Left renal cortex interstitium (tissue), 4 donors: Measurements from ENCODE around the gene RNF208. TPM values are rescaled to one million over a fixed set of nuclear protein-coding genes. Genes with fewer than 3 reads are reported as not detected.
"Not testable (repeated sequence)": the region's sequence is repeated elsewhere in the genome, so short reads cannot be mapped to it uniquely, and the experiment has no call there.

ENCODE experiments used
- DNase-seq, 4 donors: peaks; one replicate each; pipeline ENCODE4 v3.0.0-alpha.2; 2013; ENCODE audit warnings: low read depth in 4 of 4, low spot score in 2 of 4, missing footprints in 1 of 4
- polyA plus RNA-seq, 4 donors: library from polyadenylated mRNA; unstranded; fragments of 120-200 nt; gene quantifications; one replicate each; pipeline ENCODE4 v1.2.1, GENCODE V29; 2013; ENCODE audit not compliant: insufficient read length in 4 of 4

The RNF208 gene
- polyA plus RNA-seq, 4 donors, result 5.4 to 15.1 (median 13.1) TPM

- no peak for DNase-seq
Measured at GRCh38 chr9:137253717-137254623, 31.9 kb upstream of the RNF208 start.

- DNase-seq, result no peak
Measured at GRCh38 chr9:137252555-137253506, 30.8 kb upstream of the RNF208 start.

DNA sequence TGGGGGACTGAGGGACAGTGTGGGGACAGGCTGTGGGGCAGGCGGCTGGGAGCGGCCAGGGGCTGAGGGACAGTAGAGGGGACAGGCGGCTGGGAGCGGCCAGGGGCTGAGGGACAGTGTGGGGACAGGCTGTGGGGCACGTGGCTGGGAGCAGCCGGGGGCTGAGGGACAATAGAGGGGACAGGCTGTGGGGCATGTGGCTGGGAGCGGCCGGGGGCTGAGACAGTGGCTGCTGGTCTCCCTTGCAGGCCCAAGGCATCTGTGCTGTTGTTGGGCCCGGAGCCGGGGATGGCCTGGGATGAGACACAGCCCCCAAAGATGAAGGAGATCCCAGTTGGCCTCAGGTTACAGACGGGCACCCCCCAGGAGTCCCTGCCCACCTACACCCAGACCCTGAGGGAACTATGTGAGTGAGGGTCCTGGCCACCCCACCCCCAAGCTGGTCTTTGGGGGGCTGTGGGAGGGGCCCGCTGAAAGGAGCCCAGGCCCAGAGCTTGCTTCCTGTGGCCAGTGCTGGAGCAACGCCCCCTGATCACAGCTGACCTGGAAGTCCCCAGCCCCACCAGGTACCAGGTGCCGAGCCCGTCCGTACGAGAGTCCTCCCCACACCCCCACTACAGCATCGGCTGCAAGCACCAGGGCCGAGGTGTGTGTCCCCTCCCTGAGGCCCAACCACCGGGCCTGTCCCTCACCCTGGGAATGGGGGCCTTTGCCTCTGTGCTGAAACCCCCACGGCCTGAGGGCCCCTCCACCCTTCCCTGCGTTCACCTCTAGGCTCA, 29.6 kb upstream of the RNF208 start:
- DNase-seq, result no peak

- no peak for DNase-seq
Measured at GRCh38 chr9:137251194-137251461, 29.1 kb upstream of the RNF208 start, which contains the start of gene STPG3. Gene STPG3 (plus strand): TSS chr9:137251286. CDS start chr9:137251287, 1 bp downstream.

DNA sequence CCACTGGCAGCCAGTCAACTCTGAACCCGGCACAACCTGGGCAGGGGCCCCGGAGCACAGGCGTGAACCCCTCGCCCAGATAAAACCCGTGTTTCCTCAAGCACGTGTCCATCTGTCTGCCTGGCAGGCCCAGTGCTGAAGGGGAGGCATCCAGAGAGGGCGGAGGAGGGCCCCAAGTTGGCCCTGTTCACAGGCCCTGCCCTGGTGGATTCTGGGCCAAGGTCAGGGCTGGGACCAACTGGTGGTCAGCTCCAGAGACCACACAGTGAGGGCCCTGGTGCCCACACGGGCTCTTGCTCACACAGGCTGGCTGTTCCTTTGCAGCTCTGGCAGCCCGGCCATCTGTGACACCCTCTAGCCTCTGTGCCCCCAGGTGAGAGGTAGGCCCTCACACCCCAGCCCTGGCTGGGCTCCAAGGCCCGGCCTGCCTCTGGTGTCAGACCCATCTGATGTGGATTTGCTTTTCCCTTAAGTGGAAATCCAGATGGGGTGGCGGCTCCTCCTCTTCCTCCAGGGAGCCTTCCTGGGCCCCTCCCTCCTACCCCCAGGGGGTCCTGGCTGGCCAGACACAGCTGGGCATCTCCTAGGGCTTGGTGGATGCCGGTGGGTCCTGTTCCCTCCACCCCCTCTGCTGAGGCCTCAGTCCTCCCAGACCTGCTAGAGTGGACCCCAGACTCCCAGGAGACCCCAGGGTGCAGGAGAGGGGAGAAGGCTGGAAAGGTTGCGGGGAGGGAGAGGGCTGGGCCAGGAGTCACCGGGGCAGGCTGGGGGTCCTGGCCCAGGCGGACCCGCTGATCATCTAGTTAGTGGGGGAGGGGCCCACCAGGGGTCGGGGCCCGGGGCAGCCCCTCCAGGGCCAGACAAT, 28.5 kb upstream of the RNF208 start:
- no peak for DNase-seq

DNA sequence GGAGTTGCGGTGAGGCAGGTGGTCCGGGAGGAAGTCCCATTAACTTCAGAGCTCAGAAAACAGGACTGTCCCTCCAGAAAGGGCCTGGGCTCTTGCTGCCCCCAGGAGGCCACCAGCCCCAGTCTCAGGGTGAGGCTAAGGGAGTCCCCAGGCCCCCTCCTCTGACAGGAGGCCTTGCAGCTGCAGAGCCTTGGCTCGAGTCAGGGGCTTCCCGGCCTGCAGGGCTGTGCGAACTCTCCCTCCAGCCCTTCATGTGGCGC, 25.8 kb upstream of the RNF208 start:
- DNase-seq, result no peak

DNA sequence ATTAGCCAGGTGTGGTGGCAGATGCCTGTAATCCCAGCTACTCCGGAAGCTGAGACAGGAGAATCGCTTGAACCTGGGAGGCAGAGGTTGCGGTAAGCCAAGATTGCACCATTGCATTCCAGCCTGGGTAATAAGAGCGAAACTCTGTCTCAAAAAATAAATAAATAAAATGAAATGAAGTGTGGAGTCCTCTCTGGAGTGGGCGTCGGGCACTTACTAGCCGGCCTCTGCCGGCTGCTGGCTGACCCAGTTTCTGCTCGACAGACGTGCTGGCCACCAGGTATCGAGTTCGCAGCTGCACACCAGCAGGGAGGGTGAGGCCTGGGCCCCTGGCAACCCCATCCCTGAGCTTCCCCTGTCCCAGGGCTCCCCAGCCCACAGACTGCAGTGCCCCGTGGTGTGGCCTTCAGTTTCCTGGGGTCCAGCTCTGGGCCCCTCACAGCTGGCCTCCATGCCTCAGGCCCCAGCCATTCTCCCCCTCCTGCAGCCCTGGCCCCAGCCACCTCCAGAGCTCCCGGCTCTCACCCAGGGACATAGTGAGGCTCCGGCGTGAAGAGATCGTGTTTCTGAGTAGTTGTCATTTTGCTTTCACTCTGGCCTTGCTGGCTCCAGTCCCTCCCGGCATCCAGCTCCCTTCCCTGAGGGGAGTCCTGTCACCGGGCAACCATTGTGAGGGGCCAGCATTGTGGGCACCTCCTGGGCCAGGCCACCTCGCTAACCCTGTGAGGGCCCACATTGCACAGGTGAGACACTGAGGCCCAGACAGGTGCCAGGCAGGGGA, 25.3 kb upstream of the RNF208 start:
- no peak for DNase-seq

GRCh38 chr9:137245450-137246421, 23.7 kb upstream of the RNF208 start:
- DNase-seq, result no peak

GRCh38 chr9:137244486-137245449, 22.7 kb upstream of the RNF208 start:
- no peak for DNase-seq

DNA sequence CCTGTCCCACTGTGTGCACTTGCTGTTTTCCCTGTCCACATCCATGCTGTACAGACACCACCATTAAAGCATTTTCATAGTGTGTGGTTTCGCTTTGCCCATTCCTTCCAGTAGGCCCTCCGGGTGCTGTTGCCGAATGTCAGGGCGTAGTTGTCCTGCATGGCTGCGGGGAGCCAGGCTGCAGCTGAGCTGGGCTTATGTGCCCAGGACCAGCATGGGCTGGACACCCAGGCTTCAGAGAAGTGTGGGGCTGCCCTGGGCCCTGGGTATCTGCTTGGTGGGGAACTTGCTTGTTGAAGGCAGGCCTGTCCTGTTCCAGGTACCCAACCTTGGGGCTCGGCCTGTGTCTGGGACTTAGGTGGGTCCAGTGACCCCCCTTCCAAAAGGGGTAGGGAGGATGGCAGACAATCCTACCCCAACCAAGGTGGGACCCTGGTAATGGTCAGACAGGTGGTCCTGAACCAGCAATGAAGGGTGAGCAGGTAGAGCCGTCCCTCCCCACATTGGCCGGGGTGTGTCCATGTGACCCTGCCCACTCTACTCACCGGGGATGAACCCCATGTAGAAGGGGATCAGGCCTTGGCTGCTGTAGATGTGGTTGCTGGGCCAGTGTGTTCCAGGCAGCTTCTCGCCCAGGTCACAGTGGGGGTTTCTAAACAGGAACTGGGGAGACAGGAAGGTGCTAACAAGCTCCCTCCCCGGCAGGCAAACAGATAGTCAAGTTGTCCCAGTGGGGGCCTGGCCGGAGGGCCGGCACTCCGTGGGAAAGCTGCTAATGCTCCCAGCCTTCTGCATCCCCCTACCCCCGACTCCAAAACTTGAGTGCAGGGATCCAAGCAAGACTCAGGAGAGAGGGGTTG, 21.8 kb upstream of the RNF208 start:
- DNase-seq, result no peak

DNA sequence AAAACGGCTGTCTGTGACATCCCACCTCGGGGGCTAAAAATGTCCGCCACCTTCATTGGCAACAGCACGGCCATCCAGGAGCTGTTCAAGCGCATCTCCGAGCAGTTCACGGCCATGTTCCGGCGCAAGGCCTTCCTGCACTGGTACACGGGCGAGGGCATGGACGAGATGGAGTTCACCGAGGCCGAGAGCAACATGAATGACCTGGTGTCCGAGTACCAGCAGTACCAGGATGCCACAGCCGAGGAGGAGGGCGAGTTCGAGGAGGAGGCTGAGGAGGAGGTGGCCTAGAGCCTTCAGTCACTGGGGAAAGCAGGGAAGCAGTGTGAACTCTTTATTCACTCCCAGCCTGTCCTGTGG, 21.2 kb upstream of the RNF208 start:
- not testable (repeated sequence) for DNase-seq

DNA sequence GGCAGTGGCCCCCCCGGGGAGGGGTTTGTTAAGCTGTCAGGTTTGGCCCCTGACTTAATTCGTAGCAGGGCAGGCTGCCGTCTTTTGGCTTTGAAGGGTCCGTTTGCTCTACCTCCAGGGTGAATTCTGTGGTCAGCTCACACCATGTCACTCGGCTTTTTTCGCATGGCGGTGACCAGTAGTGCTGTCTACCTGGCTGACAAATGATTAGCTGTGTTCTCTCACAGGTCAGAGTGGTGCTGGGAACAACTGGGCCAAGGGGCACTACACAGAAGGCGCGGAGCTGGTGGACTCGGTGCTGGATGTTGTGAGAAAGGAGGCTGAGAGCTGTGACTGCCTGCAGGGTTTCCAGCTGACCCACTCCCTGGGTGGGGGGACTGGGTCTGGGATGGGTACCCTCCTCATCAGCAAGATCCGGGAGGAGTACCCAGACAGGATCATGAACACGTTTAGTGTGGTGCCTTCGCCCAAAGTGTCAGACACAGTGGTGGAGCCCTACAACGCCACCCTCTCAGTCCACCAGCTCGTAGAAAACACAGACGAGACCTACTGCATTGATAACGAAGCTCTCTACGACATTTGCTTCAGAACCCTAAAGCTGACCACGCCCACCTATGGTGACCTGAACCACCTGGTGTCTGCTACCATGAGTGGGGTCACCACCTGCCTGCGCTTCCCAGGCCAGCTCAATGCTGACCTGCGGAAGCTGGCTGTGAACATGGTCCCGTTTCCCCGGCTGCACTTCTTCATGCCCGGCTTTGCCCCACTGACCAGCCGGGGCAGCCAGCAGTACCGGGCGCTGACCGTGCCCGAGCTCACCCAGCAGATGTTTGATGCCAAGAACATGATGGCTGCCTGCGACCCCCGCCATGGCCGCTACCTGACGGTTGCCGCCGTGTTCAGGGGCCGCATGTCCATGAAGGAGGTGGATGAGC, 20.5 kb upstream of the RNF208 start:
- no peak for DNase-seq

DNA sequence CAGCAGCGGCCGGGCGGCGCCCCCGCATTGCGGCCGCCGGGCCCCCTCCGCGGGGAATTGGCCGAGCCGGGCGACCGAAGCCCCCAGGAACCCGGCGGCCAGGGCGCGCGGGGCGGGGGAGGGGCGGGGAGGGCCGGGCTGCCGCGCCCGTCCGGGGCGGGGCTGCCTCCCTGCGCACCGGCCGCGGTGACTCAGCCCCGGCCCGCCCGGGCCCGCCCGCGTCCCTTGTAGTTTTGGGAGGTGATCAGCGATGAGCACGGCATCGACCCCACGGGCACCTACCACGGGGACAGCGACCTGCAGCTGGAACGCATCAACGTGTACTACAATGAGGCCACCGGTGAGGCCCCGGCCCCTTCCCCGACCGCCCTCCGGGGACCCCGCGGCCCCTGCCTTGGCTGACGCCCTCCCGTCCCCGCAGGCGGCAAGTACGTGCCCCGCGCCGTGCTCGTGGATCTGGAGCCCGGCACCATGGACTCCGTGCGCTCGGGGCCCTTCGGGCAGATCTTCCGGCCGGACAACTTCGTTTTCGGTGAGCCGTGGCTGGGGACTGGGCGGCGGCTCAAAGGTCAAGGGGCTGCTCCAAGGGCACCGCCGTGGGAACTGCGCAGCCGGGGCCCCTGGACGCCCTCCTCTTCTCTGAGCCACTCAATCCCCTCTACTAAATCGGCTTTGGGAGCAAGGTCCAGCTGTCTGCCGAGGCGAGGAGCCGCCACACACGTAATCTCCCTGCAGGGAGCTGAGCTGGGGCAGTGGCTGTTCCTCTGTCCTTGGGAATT, 19.6 kb upstream of the RNF208 start:
- no peak for DNase-seq

DNA sequence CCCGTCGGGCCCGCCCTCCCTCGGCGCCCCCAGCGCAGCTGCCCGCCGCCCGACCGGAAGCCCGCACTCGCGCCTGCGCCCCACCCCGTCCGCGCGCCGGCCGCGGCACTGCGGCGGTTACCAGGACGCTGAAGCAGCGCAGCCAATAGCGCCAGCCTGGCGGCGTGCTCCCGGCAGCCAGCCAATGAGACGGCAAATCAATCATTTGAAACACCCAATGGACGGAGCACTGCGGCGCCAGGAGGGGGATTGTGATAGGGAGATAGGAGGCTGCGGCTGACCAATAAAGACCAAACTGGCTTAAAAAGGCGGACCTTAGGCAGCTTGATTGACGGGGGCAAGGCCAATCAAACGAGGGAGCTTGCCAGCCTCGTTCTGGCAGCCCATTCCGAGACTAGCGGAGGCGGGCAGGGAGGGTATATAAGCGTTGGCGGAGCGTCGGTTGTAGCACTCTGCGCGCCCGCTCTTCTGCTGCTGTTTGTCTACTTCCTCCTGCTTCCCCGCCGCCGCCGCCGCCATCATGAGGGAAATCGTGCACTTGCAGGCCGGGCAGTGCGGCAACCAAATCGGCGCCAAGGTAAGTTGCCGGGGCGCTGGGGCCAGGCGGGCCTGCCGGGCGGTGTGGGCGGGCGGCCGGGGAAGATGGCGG, 18.9 kb upstream of the RNF208 start, which contains the start of gene TUBB4B:
Gene TUBB4B (plus strand): TSS at position 447 of the 649 bp plus-strand sequence. CDS start 74 bp downstream, at position 521.
- DNase-seq, result peak; percentile 97 to 99 (median 98)
